PC-3 (cell line): ENCODE measurements around the gene CRISPLD2. TPM values are rescaled to one million over a fixed set of nuclear protein-coding genes. Genes with fewer than 3 reads are reported as not detected.

Source experiments
- ATAC-seq: fragments of 200-7000 bp; cut with Tn5 transposase; 2 replicates; pipeline ENCODE4 v1.9.1; 2020; ENCODE audit warnings: mild to moderate bottlenecking, moderate library complexity
- BruUV-seq: library from RNA; stranded (reverse); fragments of 400-500 nt; replicated peaks from 2 replicates; lab custom pipeline; 2021; lab: Mats Ljungman, UMichigan
- CTCF ChIA-PET: fragments of 300-600 bp; sonication (Branson Sonifier 250); formaldehyde crosslinking; loops from one replicate; lab custom pipeline; 2022; ENCODE audit warnings: antibody characterized with exemption; lab: Charles Lee
- POLR2A ChIA-PET: fragments of 300-600 bp; sonication (Branson Sonifier 250); formaldehyde crosslinking; loops from one replicate; lab custom pipeline; 2022; ENCODE audit warnings: antibody characterized with exemption; ENCODE audit not compliant: unreplicated experiment; lab: Charles Lee
- DNase-seq: peaks from one replicate; pipeline ENCODE4 v3.0.0-alpha.2; 2015
- H2AFZ ChIP-seq: fragments of 300-600 bp; sonication (generic); 2 replicates; pipeline ENCODE4 v1.6.0; 2016; ENCODE audit warnings: antibody characterized with exemption, low read length
- H3F3A ChIP-seq: fragments of 300-600 bp; sonication (generic); one replicate; pipeline ENCODE4 v1.6.0; 2017; ENCODE audit warnings: antibody characterized with exemption, low read length, control low read depth, mild to moderate bottlenecking; ENCODE audit not compliant: unreplicated experiment
- H3K27ac ChIP-seq: fragments of 300-600 bp; sonication (generic); 2 replicates; pipeline ENCODE4 v1.5.1; 2016; ENCODE audit warnings: mild to moderate bottlenecking, low read length
- H3K27me3 ChIP-seq: fragments of 300-600 bp; sonication (generic); 2 replicates; pipeline ENCODE4 v1.6.1; 2016; ENCODE audit warnings: low read length, mixed read lengths
- H3K36me3 ChIP-seq: fragments of 300-600 bp; sonication (generic); 2 replicates; pipeline ENCODE4 v1.6.1; 2016; ENCODE audit warnings: low read depth, mixed run types, low read length, mixed read lengths
- H3K4me1 ChIP-seq: fragments of 300-600 bp; sonication (generic); 2 replicates; pipeline ENCODE4 v1.5.1; 2016; ENCODE audit warnings: low read length; ENCODE audit not compliant: insufficient read depth
- H3K4me2 ChIP-seq: fragments of 300-600 bp; sonication (generic); 2 replicates; pipeline ENCODE4 v1.6.0; 2016; ENCODE audit warnings: low read length
- H3K4me3 ChIP-seq: fragments of 300-600 bp; sonication (generic); 2 replicates; pipeline ENCODE4 v1.5.1; 2016; ENCODE audit warnings: mild to moderate bottlenecking, low read length, mixed read lengths
- H3K79me2 ChIP-seq: fragments of 300-600 bp; sonication (generic); 2 replicates; pipeline ENCODE4 v1.6.1; 2017; ENCODE audit warnings: low read length, mixed read lengths
- H3K9ac ChIP-seq: fragments of 300-600 bp; sonication (generic); 2 replicates; pipeline ENCODE4 v1.6.0; 2016; ENCODE audit warnings: mild to moderate bottlenecking, low read length
- H3K9me2 ChIP-seq: fragments of 300-600 bp; sonication (generic); replicated peaks from 2 replicates; pipeline ENCODE4 v1.6.1; 2016; ENCODE audit warnings: mixed run types, low read length, mixed read lengths
- H3K9me3 ChIP-seq: fragments of 300-600 bp; sonication (generic); 2 replicates; pipeline ENCODE4 v1.6.1; 2016; ENCODE audit warnings: low read length, mixed read lengths
- H4K20me1 ChIP-seq: fragments of 300-600 bp; sonication (generic); 2 replicates; pipeline ENCODE4 v1.6.1; 2016; ENCODE audit warnings: low read length, mixed read lengths
- CTCF ChIP-seq: fragments of 300-600 bp; sonication (generic); conservative IDR thresholded peaks from 2 replicates; pipeline ENCODE4 v1.5.1; 2017; ENCODE audit warnings: antibody characterized with exemption, low read depth, mild to moderate bottlenecking, low read length
- EZH2 ChIP-seq: fragments of 300-600 bp; sonication (generic); IDR thresholded peaks from one replicate; pipeline ENCODE4 v1.6.1; 2017; ENCODE audit warnings: antibody characterized with exemption, mild to moderate bottlenecking, low read length; ENCODE audit not compliant: unreplicated experiment
- EZH2phosphoT487 ChIP-seq: fragments of 300-600 bp; sonication (generic); IDR thresholded peaks from 2 replicates; pipeline ENCODE4 v1.6.1; 2018; ENCODE audit warnings: mild to moderate bottlenecking, antibody characterized with exemption, low read length, borderline replicate concordance
- intact Hi-C: fragments of 100-400 bp; cut with micrococcal nuclease; formaldehyde crosslinking; loops from 2 replicates; pipeline ENCODE4 v1.9.0; 2023
- total RNA-seq: library from RNA; depleted of rRNA; stranded (reverse); fragments of >200 nt; gene quantifications from 2 replicates; pipeline ENCODE4 v1.2.3, GENCODE V29; 2014

The CRISPLD2 gene
- total RNA-seq, 1 experiment from 2014 or later, result 2.8 TPM

GRCh38 chr16:84893849-84894599 is 74.2 kb downstream of the CRISPLD2 start:
- CTCF ChIA-PET, result no interaction called here
- Histone ChIP-seq H3K9me2 (no peaks in the 10 kb centered on the region), H3K4me3 (no peak overlapping the region), H3K36me3 (no peaks in the 10 kb centered on the region), H4K20me1 (no peaks in the 10 kb centered on the region), H3K9me3 (no peaks in the 10 kb centered on the region), H3K4me1 (peaks cover 13% of the 10 kb centered on the region; the same call in 1 of the 2 replicates), H3K4me2 (no peak overlapping the region), H3K27me3 (no peaks in the 10 kb centered on the region), H3F3A (no peaks in the 10 kb centered on the region), H3K79me2 (no peaks in the 10 kb centered on the region), H2AFZ (no peak overlapping the region), H3K9ac (no peak overlapping the region), H3K27ac (no peak overlapping the region)
- no peak for ATAC-seq
- intact Hi-C loops, result no loop called here
- BruUV-seq, result no TSS peak
- TF ChIP-seq CTCF, result no peak
- no peak for TF ChIP-seq EZH2phosphoT487
- TF ChIP-seq EZH2, result no peak
- DNase-seq, result no peak
- POLR2A ChIA-PET, result no interaction called here

- Histone ChIP-seq H3K9me3 (no peaks in the 10 kb centered on the region), H3K4me3 (no peak overlapping the region), H3K27ac (no peak overlapping the region), H3K4me1 (peaks cover 5% of the 10 kb centered on the region; the same call in 1 of the 2 replicates), H3K27me3 (no peaks in the 10 kb centered on the region), H4K20me1 (no peaks in the 10 kb centered on the region), H3K36me3 (no peaks in the 10 kb centered on the region), H2AFZ (no peak overlapping the region), H3K4me2 (no peak overlapping the region), H3K79me2 (no peaks in the 10 kb centered on the region), H3K9me2 (no peaks in the 10 kb centered on the region), H3K9ac (no peak overlapping the region), H3F3A (no peaks in the 10 kb centered on the region)
- no peak for ATAC-seq
- intact Hi-C loops, result no loop called here
- TF ChIP-seq EZH2phosphoT487, result no peak
- no peak for TF ChIP-seq CTCF
- TF ChIP-seq EZH2, result no peak
- DNase-seq, result no peak
- no TSS peak for BruUV-seq
- CTCF ChIA-PET, result no interaction called here
- POLR2A ChIA-PET, result no interaction called here
Observed at GRCh38 chr16:84895016-84895415, 75.2 kb downstream of the CRISPLD2 start.

GRCh38 chr16:84896847-84897246 is 77.1 kb downstream of the CRISPLD2 start:
- H4K20me1 ChIP-seq, result no peaks in the 10 kb centered on the region
- H3K27ac ChIP-seq, result no peak overlapping the region
- no peaks in the 10 kb centered on the region for H3F3A ChIP-seq
- no peak overlapping the region for H3K9ac ChIP-seq
- CTCF ChIA-PET, result no interaction called here
- TF ChIP-seq CTCF (no peak), EZH2 (no peak), EZH2phosphoT487 (no peak)
- POLR2A ChIA-PET, result no interaction called here
- no peaks in the 10 kb centered on the region for H3K9me2 ChIP-seq
- no peaks in the 10 kb centered on the region for H3K27me3 ChIP-seq
- no peaks in the 10 kb centered on the region for H3K9me3 ChIP-seq
- H3K4me2 ChIP-seq, result no peak overlapping the region
- H3K36me3 ChIP-seq, result no peaks in the 10 kb centered on the region
- no TSS peak for BruUV-seq
- no peak for DNase-seq
- intact Hi-C loops, result no loop called here
- no peak overlapping the region for H3K4me3 ChIP-seq
- no peak overlapping the region for H2AFZ ChIP-seq
- H3K4me1 ChIP-seq, result peaks cover 5% of the 10 kb centered on the region; the same call in 1 of the 2 replicates
- ATAC-seq, result no peak
- no peaks in the 10 kb centered on the region for H3K79me2 ChIP-seq
